ENCODE data around the gene EHBP1.

The EHBP1 gene

DNA sequence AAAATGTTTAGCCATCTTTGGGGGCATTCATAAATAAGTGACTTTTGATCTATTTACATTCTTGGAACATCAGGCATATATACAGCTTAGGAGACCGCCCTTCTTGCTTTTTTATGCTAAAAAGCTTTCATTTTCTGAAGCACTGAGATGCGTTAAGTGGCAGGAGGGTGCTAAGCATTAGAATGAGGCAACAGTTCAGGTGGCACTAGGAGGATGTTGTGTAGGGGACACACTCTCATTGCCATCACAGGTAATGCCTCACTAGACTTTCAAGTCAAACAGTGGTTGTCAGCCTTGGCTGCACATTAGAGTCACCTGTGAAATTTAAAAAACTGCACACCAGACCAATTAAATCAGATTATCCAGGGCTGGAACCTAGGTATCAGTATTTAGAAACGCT is 39.1 kb downstream of the EHBP1 start:
- TF ChIP-seq POLR2AphosphoS5 (IDR thresholded peaks at IDR 0.05; ENCODE audit: low read depth, low read length) (no peak), TAF1 (IDR thresholded peaks at IDR 0.05; ENCODE audit: borderline replicate concordance, insufficient read depth, low read length) (no peak), SIN3A (IDR thresholded peaks at IDR 0.05; ENCODE audit: borderline replicate concordance, insufficient read depth, low read length) (no peak), FOXP2 (optimal IDR thresholded peaks at IDR 0.05; ENCODE audit: borderline replicate concordance, extremely low read depth, extremely low read length, insufficient read depth) (no peak)
- TF ChIP-seq, protein P1, sequence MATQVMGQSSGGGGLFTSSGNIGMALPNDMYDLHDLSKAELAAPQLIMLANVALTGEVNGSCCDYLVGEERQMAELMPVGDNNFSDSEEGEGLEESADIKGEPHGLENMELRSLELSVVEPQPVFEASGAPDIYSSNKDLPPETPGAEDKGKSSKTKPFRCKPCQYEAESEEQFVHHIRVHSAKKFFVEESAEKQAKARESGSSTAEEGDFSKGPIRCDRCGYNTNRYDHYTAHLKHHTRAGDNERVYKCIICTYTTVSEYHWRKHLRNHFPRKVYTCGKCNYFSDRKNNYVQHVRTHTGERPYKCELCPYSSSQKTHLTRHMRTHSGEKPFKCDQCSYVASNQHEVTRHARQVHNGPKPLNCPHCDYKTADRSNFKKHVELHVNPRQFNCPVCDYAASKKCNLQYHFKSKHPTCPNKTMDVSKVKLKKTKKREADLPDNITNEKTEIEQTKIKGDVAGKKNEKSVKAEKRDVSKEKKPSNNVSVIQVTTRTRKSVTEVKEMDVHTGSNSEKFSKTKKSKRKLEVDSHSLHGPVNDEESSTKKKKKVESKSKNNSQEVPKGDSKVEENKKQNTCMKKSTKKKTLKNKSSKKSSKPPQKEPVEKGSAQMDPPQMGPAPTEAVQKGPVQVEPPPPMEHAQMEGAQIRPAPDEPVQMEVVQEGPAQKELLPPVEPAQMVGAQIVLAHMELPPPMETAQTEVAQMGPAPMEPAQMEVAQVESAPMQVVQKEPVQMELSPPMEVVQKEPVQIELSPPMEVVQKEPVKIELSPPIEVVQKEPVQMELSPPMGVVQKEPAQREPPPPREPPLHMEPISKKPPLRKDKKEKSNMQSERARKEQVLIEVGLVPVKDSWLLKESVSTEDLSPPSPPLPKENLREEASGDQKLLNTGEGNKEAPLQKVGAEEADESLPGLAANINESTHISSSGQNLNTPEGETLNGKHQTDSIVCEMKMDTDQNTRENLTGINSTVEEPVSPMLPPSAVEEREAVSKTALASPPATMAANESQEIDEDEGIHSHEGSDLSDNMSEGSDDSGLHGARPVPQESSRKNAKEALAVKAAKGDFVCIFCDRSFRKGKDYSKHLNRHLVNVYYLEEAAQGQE (IDR thresholded peaks at IDR 0.05; ENCODE audit: insufficient read depth in 1 of 2, low read depth in 2 of 2, low read length in 2 of 2), result no peak

DNA sequence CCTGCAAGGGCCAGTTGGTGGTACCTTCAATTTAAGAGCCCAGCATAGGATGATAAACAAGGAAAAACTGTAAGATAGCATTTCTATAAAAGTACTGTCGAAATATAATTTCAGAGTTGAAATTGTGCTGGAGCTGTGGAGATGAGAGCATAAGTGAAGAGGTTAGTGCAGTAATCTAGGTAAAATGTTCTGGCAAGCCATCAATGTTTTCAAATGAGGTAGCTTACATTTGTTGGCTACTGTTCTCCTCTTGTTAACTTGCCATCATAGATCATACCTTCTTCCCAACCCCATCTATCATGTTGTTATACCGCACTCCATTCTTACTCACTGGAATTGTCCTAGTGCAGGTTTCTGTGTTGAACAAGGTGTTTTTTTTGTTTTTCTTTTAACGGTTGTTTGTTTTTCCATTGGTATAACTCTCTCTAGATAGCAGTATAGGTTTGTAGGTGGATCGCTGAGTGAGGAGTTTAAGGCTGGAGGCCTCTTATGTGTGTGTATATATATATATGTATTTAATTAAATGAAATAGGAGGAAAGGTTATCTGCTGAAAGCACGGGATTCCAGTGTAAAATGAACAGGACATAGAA is 40.5 kb downstream of the EHBP1 start:
- no peak for TF ChIP-seq POLR2AphosphoS5 (IDR thresholded peaks at IDR 0.05; ENCODE audit: low read depth, low read length)
- no peak for TF ChIP-seq TAF1 (IDR thresholded peaks at IDR 0.05; ENCODE audit: borderline replicate concordance, insufficient read depth, low read length)
- TF ChIP-seq FOXP2 (optimal IDR thresholded peaks at IDR 0.05; ENCODE audit: borderline replicate concordance, extremely low read depth, extremely low read length, insufficient read depth), result no peak
- no peak for TF ChIP-seq SIN3A (IDR thresholded peaks at IDR 0.05; ENCODE audit: borderline replicate concordance, insufficient read depth, low read length)
- TF ChIP-seq, protein P1 (IDR thresholded peaks at IDR 0.05; ENCODE audit: insufficient read depth in 1 of 2, low read depth in 2 of 2, low read length in 2 of 2), result no peak

DNA sequence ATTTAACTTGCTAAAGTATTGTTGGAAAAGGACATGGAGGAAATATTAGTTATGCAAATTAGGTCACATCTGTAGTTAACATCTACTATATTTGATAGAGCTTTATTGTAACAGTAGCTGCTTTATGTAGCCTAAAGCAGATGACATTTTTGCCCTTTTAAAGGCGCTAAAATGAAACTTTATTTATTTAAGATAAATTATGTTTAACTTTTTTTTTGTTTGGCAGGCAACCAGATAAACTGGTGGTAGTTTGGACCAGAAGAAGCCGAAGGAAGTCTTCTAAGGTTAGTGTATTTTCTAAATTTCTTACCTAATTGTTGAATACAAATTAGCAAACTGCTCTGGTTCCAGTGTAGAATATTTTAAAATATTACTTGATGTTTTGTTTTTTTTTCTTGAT is 41.7 kb downstream of the EHBP1 start:
- TF ChIP-seq SIN3A (IDR thresholded peaks at IDR 0.05; ENCODE audit: borderline replicate concordance, insufficient read depth, low read length), result no peak
- no peak for TF ChIP-seq POLR2AphosphoS5 (IDR thresholded peaks at IDR 0.05; ENCODE audit: low read depth, low read length)
- TF ChIP-seq, protein P1 (IDR thresholded peaks at IDR 0.05; ENCODE audit: insufficient read depth in 1 of 2, low read depth in 2 of 2, low read length in 2 of 2), result no peak
- TF ChIP-seq TAF1 (IDR thresholded peaks at IDR 0.05; ENCODE audit: borderline replicate concordance, insufficient read depth, low read length), result no peak
- no peak for TF ChIP-seq FOXP2 (optimal IDR thresholded peaks at IDR 0.05; ENCODE audit: borderline replicate concordance, extremely low read depth, extremely low read length, insufficient read depth)

DNA sequence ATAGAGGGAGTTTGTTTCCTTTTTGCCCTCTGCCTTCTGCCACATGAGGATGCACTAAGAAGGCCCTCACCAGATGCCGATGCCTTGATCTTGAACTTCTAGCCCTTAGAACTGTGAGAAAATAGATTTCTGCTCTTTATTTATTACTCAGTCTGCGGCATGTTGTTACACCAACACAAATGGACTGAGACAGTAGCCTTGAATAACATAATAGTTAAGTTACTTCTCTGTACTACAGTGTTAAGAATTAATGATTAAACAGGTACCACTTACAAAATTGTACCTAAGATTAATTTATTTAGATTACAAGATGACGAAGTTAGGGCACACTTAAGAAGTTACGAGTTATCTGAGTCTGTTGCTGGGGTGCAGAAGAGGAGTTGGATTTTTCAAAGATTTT is 42.4 kb downstream of the EHBP1 start:
- no peak for TF ChIP-seq FOXP2 (optimal IDR thresholded peaks at IDR 0.05; ENCODE audit: borderline replicate concordance, extremely low read depth, extremely low read length, insufficient read depth)
- TF ChIP-seq, protein P1 (IDR thresholded peaks at IDR 0.05; ENCODE audit: insufficient read depth in 1 of 2, low read depth in 2 of 2, low read length in 2 of 2), result no peak
- no peak for TF ChIP-seq POLR2AphosphoS5 (IDR thresholded peaks at IDR 0.05; ENCODE audit: low read depth, low read length)
- TF ChIP-seq TAF1 (IDR thresholded peaks at IDR 0.05; ENCODE audit: borderline replicate concordance, insufficient read depth, low read length), result no peak
- TF ChIP-seq SIN3A (IDR thresholded peaks at IDR 0.05; ENCODE audit: borderline replicate concordance, insufficient read depth, low read length), result no peak
